PC-9 (cell line): Measurements from ENCODE around the gene CIRBP. TPM values are rescaled to one million over a fixed set of nuclear protein-coding genes. Genes with fewer than 3 reads are reported as not detected.

Source experiments
- BruUV-seq: library from RNA; stranded (reverse); fragments of 400-500 nt; replicated peaks from 2 replicates; lab custom pipeline; 2021; lab: Mats Ljungman, UMichigan
- CTCF ChIA-PET: fragments of 300-600 bp; sonication (Branson Sonifier 250); formaldehyde crosslinking; loops from one replicate; lab custom pipeline; 2022; ENCODE audit warnings: antibody characterized with exemption; lab: Charles Lee
- POLR2A ChIA-PET: fragments of 300-600 bp; sonication (Branson Sonifier 250); formaldehyde crosslinking; loops from one replicate; lab custom pipeline; 2022; ENCODE audit warnings: antibody characterized with exemption; ENCODE audit not compliant: unreplicated experiment; lab: Charles Lee
- DNase-seq, 2 experiments: peaks; one replicate each; pipeline versions ENCODE4 v3.0.0 to v3.0.0-alpha.2; 2015 to 2022; ENCODE audit warnings: mixed read lengths in 1 of 2
- H2AFZ ChIP-seq: fragments of 200-600 bp; sonication (generic); 2 replicates; pipeline ENCODE4 v1.8.1; 2017; ENCODE audit warnings: antibody characterized with exemption
- H3F3A ChIP-seq: fragments of 200-600 bp; sonication (generic); 2 replicates; pipeline ENCODE4 v1.8.1; 2017; ENCODE audit warnings: antibody characterized with exemption, mild to moderate bottlenecking, low read depth; ENCODE audit not compliant: insufficient read depth
- H3K27ac ChIP-seq: fragments of 200-600 bp; sonication (generic); 2 replicates; pipeline ENCODE4 v1.6.1; 2016; ENCODE audit warnings: mixed run types
- H3K27me3 ChIP-seq: fragments of 200-600 bp; sonication (generic); 2 replicates; pipeline ENCODE4 v1.6.1; 2016; ENCODE audit warnings: low read depth, mixed run types; ENCODE audit not compliant: insufficient read depth
- H3K36me3 ChIP-seq: fragments of 200-600 bp; sonication (generic); 2 replicates; pipeline ENCODE4 v1.6.1; 2016; ENCODE audit warnings: low read depth, mixed run types
- H3K4me1 ChIP-seq: fragments of 200-600 bp; sonication (generic); replicated peaks from 2 replicates; pipeline ENCODE4 v1.6.1; 2016; ENCODE audit warnings: mixed run types; ENCODE audit not compliant: insufficient read depth
- H3K4me2 ChIP-seq: fragments of 200-600 bp; sonication (generic); 2 replicates; pipeline ENCODE4 v1.6.1; 2017; ENCODE audit warnings: mixed run types
- H3K4me3 ChIP-seq: fragments of 200-600 bp; sonication (generic); 2 replicates; pipeline ENCODE4 v1.6.1; 2016; ENCODE audit warnings: mixed run types
- H3K79me2 ChIP-seq: fragments of 200-600 bp; sonication (generic); 2 replicates; pipeline ENCODE4 v1.6.1; 2017; ENCODE audit warnings: low read depth, mixed run types
- H3K9me2 ChIP-seq: fragments of 200-600 bp; sonication (generic); 2 replicates; pipeline ENCODE4 v1.8.1; 2017; ENCODE audit warnings: mild to moderate bottlenecking; ENCODE audit not compliant: insufficient read depth
- H3K9me3 ChIP-seq: fragments of 200-600 bp; sonication (generic); 2 replicates; pipeline ENCODE4 v1.8.1; 2016; ENCODE audit warnings: low read depth; ENCODE audit not compliant: insufficient read depth
- H4K20me1 ChIP-seq: fragments of 200-600 bp; sonication (generic); 2 replicates; pipeline ENCODE4 v1.8.1; 2017; ENCODE audit not compliant: insufficient read depth
- EZH2 ChIP-seq: fragments of 200-600 bp; sonication (generic); IDR thresholded peaks from 2 replicates; pipeline ENCODE4 v1.8.0; 2017; ENCODE audit warnings: antibody characterized with exemption, low read depth
- intact Hi-C: fragments of 100-400 bp; cut with micrococcal nuclease; formaldehyde crosslinking; loops from one replicate; pipeline ENCODE4 v1.10.0; 2022; ENCODE audit not compliant: unreplicated experiment
- total RNA-seq: library from RNA; stranded (reverse); gene quantifications from 2 replicates; pipeline ENCODE4 v1.2.3, GENCODE V29; 2021
- TF ChIP-seq, protein P1 (sequence below): fragments of 200-600 bp; sonication (generic); conservative IDR thresholded peaks from 2 replicates; pipeline ENCODE4 v1.6.1; 2017; ENCODE audit warnings: mixed run types, antibody characterized with exemption, mild to moderate bottlenecking, moderate library complexity

The CIRBP gene
- total RNA-seq, 1 experiment from 2014 or later = 86.9 TPM

DNA sequence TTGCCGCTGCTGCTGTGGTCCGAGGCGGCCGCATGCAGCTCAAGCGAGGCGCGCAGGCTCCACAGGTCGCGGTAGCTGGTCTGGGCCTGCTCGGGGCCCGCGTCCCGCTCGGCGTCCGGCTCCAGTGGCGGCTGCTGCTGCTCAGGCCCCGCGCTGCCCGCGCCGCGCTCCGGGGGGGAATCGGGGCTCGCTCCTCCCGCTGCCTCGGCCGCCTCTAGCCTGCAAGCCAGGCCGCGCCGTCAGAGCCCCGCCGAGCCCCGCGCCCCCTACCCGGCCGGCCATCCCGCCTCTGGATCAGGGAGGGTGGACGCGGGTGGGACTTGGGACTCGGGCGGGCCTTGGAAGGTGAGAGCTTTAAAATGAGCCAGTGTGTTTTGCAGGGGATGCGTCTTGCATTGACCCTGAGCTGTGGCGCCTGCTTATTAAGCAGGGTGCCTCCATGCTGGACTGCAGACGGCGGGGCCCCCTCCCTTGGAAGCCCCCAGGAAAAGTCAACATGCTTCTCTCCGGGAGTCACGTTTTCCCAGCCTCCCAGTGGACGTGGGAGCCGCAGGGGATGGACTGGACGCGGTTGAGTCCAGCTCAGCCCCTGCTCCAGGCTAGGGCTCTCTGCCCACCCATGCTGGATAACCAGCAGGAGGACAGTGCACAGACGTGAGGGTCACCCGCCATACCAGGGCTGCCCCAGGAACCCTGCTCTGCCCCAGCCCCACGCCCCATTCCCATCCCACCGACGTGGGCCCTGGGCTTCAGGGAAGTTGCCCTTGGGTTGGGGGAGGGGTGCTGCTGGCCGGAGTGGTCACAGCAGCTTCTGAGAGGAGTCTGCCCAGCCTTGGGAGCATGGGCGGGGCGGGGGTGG lies 39.0 kb upstream of the CIRBP start:
- Histone ChIP-seq H3K36me3 (no peaks in the 10 kb centered on the region), H2AFZ (no peak overlapping the region), H3K9me2 (no peaks in the 10 kb centered on the region), H3K4me3 (no peak overlapping the region), H3K27me3 (no peaks in the 10 kb centered on the region), H3K4me1 (0 out of 2 replicates have a peak, but pooled peaks cover 6% of the 10 kb centered on the region), H3F3A (peaks cover 9% of the 10 kb centered on the region), H3K9me3 (no peaks in the 10 kb centered on the region), H3K79me2 (no peaks in the 10 kb centered on the region), H3K4me2 (no peak overlapping the region), H3K27ac (no peak overlapping the region), H4K20me1 (no peaks in the 10 kb centered on the region)
- no TSS peak for BruUV-seq
- ChIA-PET CTCF (no interaction called here), POLR2A (no interaction called here)
- TF ChIP-seq, protein P1, sequence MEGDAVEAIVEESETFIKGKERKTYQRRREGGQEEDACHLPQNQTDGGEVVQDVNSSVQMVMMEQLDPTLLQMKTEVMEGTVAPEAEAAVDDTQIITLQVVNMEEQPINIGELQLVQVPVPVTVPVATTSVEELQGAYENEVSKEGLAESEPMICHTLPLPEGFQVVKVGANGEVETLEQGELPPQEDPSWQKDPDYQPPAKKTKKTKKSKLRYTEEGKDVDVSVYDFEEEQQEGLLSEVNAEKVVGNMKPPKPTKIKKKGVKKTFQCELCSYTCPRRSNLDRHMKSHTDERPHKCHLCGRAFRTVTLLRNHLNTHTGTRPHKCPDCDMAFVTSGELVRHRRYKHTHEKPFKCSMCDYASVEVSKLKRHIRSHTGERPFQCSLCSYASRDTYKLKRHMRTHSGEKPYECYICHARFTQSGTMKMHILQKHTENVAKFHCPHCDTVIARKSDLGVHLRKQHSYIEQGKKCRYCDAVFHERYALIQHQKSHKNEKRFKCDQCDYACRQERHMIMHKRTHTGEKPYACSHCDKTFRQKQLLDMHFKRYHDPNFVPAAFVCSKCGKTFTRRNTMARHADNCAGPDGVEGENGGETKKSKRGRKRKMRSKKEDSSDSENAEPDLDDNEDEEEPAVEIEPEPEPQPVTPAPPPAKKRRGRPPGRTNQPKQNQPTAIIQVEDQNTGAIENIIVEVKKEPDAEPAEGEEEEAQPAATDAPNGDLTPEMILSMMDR = no peak
- no peak for TF ChIP-seq EZH2
- no peak for DNase-seq
- intact Hi-C loops = no loop called here

DNA sequence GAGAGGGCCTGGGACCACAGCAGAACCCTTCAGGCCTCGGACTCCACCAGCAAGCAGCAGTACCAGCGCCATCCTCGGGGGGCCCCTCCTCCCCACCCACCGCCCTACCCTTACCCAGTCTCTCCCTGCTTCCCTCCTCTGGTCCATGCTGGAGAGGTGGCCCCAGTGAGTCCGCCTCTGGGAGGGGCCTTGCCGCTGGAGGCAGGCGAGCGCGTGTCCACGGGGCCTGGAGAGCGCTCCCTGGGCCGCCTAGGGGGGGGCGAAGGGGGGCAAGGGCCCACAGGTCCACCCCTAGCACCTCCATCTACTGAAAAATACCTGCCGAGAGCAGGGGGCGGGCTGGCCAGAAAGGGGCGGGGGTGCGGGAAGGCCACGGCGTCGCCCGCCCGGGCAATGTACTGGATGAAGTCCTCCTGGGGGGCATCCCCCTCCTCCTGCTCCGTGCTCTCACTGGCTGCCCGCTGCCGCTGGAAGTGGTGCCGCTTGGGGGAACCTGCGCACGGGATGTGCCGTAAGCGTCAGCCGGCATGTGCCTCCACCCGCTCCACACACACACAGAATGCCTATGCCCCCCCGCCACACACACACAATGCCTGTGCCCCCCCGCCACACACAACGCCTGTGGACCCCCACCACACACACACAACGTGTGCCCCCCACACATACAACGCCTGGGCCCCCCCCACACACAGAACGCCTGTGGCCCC lies 38.2 kb upstream of the CIRBP start:
- no peak for TF ChIP-seq EZH2
- TF ChIP-seq, protein P1 = no peak
- DNase-seq = no peak
- Histone ChIP-seq H3F3A (peaks cover 9% of the 10 kb centered on the region), H3K4me1 (0 out of 2 replicates have a peak, but pooled peaks cover 6% of the 10 kb centered on the region), H3K27ac (no peak overlapping the region), H3K36me3 (no peaks in the 10 kb centered on the region), H3K4me3 (no peak overlapping the region), H3K27me3 (no peaks in the 10 kb centered on the region), H3K4me2 (no peak overlapping the region), H2AFZ (no peak overlapping the region), H3K9me2 (no peaks in the 10 kb centered on the region), H3K9me3 (no peaks in the 10 kb centered on the region), H3K79me2 (no peaks in the 10 kb centered on the region), H4K20me1 (no peaks in the 10 kb centered on the region)
- BruUV-seq = no TSS peak
- CTCF ChIA-PET = no interaction called here
- POLR2A ChIA-PET = no interaction called here
- intact Hi-C loops = no loop called here

DNA sequence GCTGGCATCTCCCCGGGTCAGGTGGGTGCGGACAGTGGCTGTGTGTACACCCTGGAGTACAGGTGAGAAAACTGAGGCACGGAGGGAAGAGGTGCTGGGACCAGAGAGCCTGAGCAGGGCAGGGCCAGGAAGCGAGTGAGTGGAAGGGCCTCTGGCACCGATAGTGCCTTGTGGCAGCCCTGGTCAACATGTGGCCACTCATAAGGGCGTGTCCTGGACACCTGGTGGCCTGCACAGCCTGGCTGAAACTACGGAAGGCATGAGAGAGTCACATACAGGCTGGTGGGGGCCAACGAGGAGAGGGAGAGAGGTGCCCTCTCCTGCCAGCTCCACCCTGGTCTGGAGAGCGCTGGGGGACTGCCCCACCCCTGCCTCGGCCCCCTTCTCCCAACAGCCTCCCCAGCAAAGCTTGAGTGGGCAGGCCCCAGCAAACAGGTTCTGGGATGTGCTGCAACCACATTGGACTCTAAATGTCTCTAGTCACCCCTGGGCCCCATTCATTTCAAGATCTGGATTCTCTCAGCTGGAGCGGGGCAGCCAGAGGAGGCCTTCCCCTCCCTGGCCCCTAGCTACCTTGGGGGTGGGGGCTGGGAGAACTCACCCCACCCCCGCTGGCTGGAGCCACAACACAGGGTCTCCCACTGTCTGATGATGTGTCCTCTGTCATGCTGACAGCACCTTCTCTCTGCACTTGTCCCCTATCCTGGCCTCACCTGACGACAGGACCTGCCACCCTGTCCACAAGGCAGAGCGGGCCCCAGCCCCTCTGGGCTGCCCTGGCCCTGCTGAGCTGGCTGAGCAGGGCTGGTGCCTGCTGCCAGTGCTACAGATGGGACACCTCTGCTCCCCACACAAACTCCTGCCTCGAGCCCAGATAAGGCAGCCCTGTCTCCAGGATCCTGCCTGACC lies 37.1 kb upstream of the CIRBP start:
- Histone ChIP-seq H3K27ac (no peak overlapping the region), H3K79me2 (no peaks in the 10 kb centered on the region), H3K9me2 (no peaks in the 10 kb centered on the region), H3K4me1 (0 out of 2 replicates have a peak, but pooled peaks cover 6% of the 10 kb centered on the region), H3F3A (peaks cover 9% of the 10 kb centered on the region), H3K4me2 (no peak overlapping the region), H4K20me1 (no peaks in the 10 kb centered on the region), H3K4me3 (no peak overlapping the region), H2AFZ (no peak overlapping the region), H3K36me3 (no peaks in the 10 kb centered on the region), H3K27me3 (no peaks in the 10 kb centered on the region), H3K9me3 (no peaks in the 10 kb centered on the region)
- peak; percentile 61 to 63 for DNase-seq
- ChIA-PET POLR2A (no interaction called here), CTCF (interaction anchor here (0.5 kb wide), 1 partner anchor 118 kb away, joined by 6 read pairs; no protein-coding TSS in a partner anchor)
- TF ChIP-seq, protein P1 = no peak
- no peak for TF ChIP-seq EZH2
- no TSS peak for BruUV-seq
- intact Hi-C loops = no loop called here
